Measurements from ENCODE around the gene PROCA1.
"Not testable (repeated sequence)": the region's sequence is repeated elsewhere in the genome, so short reads cannot be mapped to it uniquely, and the experiment has no call there.

DNA sequence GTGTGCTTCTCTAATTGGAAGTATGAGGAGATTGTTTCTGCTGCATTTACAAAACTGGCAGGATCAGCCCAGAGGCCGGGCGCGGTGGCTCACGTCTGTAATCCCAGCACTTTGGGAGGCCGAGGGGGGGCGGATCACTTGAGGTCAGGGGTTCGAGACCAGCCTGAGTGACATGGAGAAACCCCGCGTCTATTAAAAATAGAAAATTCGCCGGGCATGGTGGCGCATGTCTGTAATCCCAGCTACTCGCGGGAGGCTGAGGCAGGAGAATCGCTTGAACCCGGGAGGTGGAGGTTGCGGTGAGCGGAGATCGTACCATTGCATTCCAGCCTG, 9.3 kb upstream of the PROCA1 start:
- TF ChIP-seq, protein P1, sequence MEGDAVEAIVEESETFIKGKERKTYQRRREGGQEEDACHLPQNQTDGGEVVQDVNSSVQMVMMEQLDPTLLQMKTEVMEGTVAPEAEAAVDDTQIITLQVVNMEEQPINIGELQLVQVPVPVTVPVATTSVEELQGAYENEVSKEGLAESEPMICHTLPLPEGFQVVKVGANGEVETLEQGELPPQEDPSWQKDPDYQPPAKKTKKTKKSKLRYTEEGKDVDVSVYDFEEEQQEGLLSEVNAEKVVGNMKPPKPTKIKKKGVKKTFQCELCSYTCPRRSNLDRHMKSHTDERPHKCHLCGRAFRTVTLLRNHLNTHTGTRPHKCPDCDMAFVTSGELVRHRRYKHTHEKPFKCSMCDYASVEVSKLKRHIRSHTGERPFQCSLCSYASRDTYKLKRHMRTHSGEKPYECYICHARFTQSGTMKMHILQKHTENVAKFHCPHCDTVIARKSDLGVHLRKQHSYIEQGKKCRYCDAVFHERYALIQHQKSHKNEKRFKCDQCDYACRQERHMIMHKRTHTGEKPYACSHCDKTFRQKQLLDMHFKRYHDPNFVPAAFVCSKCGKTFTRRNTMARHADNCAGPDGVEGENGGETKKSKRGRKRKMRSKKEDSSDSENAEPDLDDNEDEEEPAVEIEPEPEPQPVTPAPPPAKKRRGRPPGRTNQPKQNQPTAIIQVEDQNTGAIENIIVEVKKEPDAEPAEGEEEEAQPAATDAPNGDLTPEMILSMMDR (IDR thresholded peaks at IDR 0.05): not testable (repeated sequence)
- not testable (repeated sequence) for TF ChIP-seq POLR2A (IDR thresholded peaks at IDR 0.05)

All from suprapubic skin (tissue), 3 donors.